Pancreas (tissue), 10 donors: ENCODE measurements around the gene NAT16. TPM values are rescaled to one million over a fixed set of nuclear protein-coding genes. Genes with fewer than 3 reads are reported as not detected.
"Not testable (repeated sequence)": the region's sequence is repeated elsewhere in the genome, so short reads cannot be mapped to it uniquely, and the experiment has no call there.

Experiments used
- ATAC-seq, 4 donors: fragments of 200-7000 bp; cut with Tn5 transposase; one replicate each; pipeline versions ENCODE4 v1.8.0 to v1.9.1; 2020; ENCODE audit warnings: mild to moderate bottlenecking in 4 of 4, moderate library complexity in 4 of 4
- DNase-seq, 6 donors: peaks; one replicate each; pipeline ENCODE4 v3.0.0-alpha.2; 2020
- FAIRE-seq: peaks from 2 replicates; lab custom pipeline; 2012; peaks lifted over from hg19 to GRCh38; lab: Jason Lieb, UNC
- H3K27ac ChIP-seq, 4 donors: fragments of 200-600 bp; sonication (generic); 1 replicate in 3 of 4; 2 replicates in 1 of 4; pipeline versions ENCODE4 v1.5.0 to v1.8.0; 2020
- H3K27me3 ChIP-seq, 4 donors: fragments of 200-600 bp; one replicate each; pipeline ENCODE4 v1.8.0; 2021
- H3K36me3 ChIP-seq, 3 donors: fragments of 200-600 bp; sonication (generic) in 1 of 3; one replicate each; pipeline versions ENCODE4 v1.5.0 to v1.8.0; 2020 to 2021
- H3K4me1 ChIP-seq, 3 donors: fragments of 200-600 bp; one replicate each; pipeline ENCODE4 v1.8.0; 2021
- H3K4me3 ChIP-seq, 4 donors: fragments of 200-600 bp; sonication (generic) in 2 of 4; one replicate each; pipeline versions ENCODE4 v1.5.0 to v1.8.0; 2020 to 2021
- H3K9me3 ChIP-seq, 4 donors: fragments of 200-600 bp; one replicate each; pipeline ENCODE4 v1.8.0; 2021
- WGBS, 2 donors: extraction: QIAGEN DNeasy Blood & Tissue Kit; methylation state at CpG; one replicate each; pipeline ENCODE4 v1.1.7; 2013; 5-methylcytosine and 5-hydroxymethylcytosine counted together
- intact Hi-C, 3 donors: fragments of 100-400 bp; cut with DNase I; formaldehyde crosslinking; loops; one replicate each; pipeline versions ENCODE4 v1.11.1 to v1.14.2; 2022
- polyA plus RNA-seq, 2 donors: library from polyadenylated mRNA; stranded (reverse); fragments of 200-250 nt; gene quantifications; one replicate each; pipeline ENCODE4 v1.2.3, GENCODE V29; 2013
- total RNA-seq, 6 donors: library from RNA; stranded (reverse); fragmentation: NEBNext Ultra II Directional in 4 of 6; extraction: Animal tissue kit (Norgen Biotek cat#: 25700) in 4 of 6; gene quantifications; one replicate each; pipeline versions ENCODE4 v1.2.1 to v1.2.4, GENCODE V29; 2021 to 2023
- TF ChIP-seq, protein P1 (sequence below), 4 donors: fragments of 200-600 bp; sonication (generic) in 3 of 4; IDR thresholded peaks; one replicate each; pipeline versions ENCODE4 v1.5.0 to v1.8.0; 2021; ENCODE audit warnings: antibody characterized with exemption in 4 of 4
- donor health status: healthy with polysubstance abuse.
- donor health status: DM: no; HTN: no; CAD: no; lungs with moderate emphysema.
- donor health status: DM: no; HTN: no; CAD: no.
- donor health status: control.
- donor health status: control.
- donor health status: Bipolar disorder and iron deficiency.
- donor health status: DM: yes; HTN: yes; CAD: no.
- donor health status: DM: no; HTN: no; CAD: no.
- donor health status: DM: no; HTN: no; CAD: no.
- donor health status: DM: yes; HTN: yes; CAD: no.

The NAT16 gene
- total and polyA plus RNA-seq, 8 donors, result 0.19 to 3.6 (median 0.49) TPM; not detected in 1

DNA sequence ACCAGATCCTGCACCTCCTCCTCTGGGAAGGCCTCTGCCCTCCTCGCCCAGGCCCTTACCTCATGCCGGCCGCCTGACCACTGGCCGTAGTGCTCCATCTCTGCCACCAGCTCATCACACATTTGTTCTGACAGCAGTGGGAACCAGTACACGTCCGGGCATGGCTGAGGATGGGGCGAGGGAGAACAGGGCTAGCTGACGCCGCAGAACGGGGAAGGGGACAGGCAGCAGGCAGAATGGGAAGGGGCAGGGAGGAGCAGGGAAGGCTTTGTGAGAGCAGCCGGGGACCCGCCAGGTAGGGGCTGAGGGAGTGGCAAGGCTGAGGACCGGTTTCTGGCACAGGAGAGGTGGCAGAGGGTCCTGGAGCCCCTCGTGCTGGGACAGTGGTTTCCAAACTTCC lies 28.7 kb upstream of the NAT16 start:
- intact Hi-C loops, result no loop called here
- H3K9me3 ChIP-seq, result no peaks in the 10 kb centered on the region
- TF ChIP-seq, protein P1, sequence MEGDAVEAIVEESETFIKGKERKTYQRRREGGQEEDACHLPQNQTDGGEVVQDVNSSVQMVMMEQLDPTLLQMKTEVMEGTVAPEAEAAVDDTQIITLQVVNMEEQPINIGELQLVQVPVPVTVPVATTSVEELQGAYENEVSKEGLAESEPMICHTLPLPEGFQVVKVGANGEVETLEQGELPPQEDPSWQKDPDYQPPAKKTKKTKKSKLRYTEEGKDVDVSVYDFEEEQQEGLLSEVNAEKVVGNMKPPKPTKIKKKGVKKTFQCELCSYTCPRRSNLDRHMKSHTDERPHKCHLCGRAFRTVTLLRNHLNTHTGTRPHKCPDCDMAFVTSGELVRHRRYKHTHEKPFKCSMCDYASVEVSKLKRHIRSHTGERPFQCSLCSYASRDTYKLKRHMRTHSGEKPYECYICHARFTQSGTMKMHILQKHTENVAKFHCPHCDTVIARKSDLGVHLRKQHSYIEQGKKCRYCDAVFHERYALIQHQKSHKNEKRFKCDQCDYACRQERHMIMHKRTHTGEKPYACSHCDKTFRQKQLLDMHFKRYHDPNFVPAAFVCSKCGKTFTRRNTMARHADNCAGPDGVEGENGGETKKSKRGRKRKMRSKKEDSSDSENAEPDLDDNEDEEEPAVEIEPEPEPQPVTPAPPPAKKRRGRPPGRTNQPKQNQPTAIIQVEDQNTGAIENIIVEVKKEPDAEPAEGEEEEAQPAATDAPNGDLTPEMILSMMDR (IDR thresholded peaks at IDR 0.05), result no peak
- peaks cover 3 to 21% (median 3%) of the 10 kb centered on the region in 3 donors for H3K36me3 ChIP-seq
- 95% methylated on average over 14 of the region's 14 CpGs for WGBS, 2 donors
- FAIRE-seq (no peak), DNase-seq (no peak), ATAC-seq (no peak)
- H3K27me3 ChIP-seq, result no peaks in the 10 kb centered on the region
- H3K4me1 ChIP-seq, result no peaks in the 10 kb centered on the region
- no peak overlapping the region for H3K4me3 ChIP-seq
- no peak overlapping the region for H3K27ac ChIP-seq

DNA sequence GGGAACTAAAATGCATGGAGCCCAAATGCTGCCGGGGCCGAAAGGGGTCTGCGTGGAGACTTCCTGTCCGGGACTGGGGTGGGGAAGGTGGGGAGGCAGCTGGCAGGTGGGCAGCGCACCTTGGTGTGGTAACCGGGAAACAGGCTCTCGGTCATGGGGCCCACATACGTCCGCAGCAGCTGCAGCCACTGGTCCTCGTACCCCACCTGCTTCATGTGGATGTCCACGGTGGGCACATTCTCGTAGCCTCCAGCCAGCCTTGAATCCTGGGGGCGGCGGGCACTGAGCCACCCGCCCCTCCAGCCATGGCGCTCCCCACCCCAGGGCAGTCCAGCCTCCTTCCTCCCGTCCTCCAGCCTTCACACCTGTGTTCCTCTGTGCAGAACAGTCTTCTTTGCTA lies 27.4 kb upstream of the NAT16 start:
- FAIRE-seq (no peak), DNase-seq (no peak), ATAC-seq (no peak)
- TF ChIP-seq, protein P1 (IDR thresholded peaks at IDR 0.05), result no peak
- Histone ChIP-seq H3K36me3 (peaks cover 3 to 21% (median 3%) of the 10 kb centered on the region in 3 donors), H3K4me1 (no peaks in the 10 kb centered on the region), H3K27me3 (no peaks in the 10 kb centered on the region), H3K9me3 (no peaks in the 10 kb centered on the region), H3K4me3 (no peak overlapping the region), H3K27ac (no peak overlapping the region)
- intact Hi-C loops, result no loop called here
- 92 to 95% methylated on average over 17 of the region's 17 CpGs for WGBS, 2 donors

DNA sequence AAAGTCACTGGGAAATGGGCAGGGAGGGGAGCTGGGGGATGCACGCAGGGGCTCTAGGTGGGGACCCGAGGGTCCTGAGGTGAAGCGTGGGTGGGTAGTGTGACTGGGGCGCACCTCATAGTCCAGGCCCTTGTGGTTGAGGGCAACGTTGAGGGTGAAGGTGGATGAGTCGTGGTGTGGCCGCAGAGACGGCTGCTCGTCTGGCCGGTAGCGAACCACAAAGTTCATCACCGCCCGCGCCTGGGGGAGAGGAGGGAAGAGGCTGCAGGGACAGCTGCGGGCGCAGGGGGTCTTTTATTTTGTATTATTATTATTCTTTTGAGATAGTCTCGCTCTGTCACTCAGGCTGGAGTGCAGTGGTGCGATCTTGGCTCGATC lies 26.6 kb upstream of the NAT16 start:
- ATAC-seq (no peak), DNase-seq (no peak), FAIRE-seq (no peak)
- peaks cover 0 to 3% (median 0%) of the 10 kb centered on the region in 3 donors for H3K4me1 ChIP-seq
- H3K9me3 ChIP-seq, result no peaks in the 10 kb centered on the region
- H3K36me3 ChIP-seq, result peaks cover 3 to 13% (median 3%) of the 10 kb centered on the region in 3 donors
- intact Hi-C loops, result no loop called here
- no peak overlapping the region for H3K27ac ChIP-seq
- H3K4me3 ChIP-seq, result no peak overlapping the region
- peaks cover 0 to under 1% (median 0%) of the 10 kb centered on the region in 4 donors for H3K27me3 ChIP-seq
- 87 to 88% methylated on average over 19 of the region's 19 CpGs for WGBS, 2 donors
- TF ChIP-seq, protein P1 (IDR thresholded peaks at IDR 0.05), result no peak

DNA sequence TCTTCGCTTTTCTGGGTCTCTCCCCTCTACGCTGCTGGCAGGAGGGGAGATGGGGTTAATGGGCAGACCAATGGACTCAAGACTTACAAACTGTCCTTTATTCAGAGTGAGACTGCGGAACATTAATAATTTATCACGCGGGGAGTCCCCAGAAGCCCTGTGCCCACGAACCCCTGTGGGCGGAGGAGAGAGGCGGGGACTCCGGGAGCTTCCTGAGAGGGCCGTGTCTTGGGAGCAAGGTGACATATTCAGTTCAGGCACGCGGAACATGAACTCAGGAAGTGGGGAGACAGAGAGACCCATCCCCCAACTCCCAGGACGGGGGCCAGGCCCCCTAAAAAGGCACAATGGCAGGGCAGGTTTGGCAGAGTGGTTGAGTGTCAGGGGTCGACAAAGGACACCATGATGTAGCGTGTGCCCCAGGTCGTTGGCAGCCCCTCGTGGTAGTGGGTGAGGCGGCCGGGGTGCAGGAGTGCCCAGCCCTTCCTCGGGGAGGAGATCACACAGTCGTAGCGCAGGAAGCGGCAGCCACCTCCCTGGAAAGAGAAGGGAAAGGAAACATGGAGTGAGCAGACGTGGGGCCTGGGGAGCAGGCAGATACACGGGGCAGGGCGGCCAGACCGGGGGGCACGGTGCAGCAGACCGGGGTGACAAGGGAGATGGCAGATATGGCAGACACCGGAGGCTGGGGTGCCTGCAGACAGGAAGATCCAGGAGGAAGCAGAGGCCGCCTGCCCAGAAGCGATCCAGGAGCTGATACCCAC lies 26.0 kb upstream of the NAT16 start:
- H3K36me3 ChIP-seq, result peaks cover 0 to 7% (median 3%) of the 10 kb centered on the region in 3 donors
- ATAC-seq (no peak), DNase-seq (no peak), FAIRE-seq (no peak)
- no peak overlapping the region for H3K27ac ChIP-seq
- no peak overlapping the region for H3K4me3 ChIP-seq
- no peaks in the 10 kb centered on the region for H3K9me3 ChIP-seq
- H3K4me1 ChIP-seq, result peaks cover 0 to 3% (median 0%) of the 10 kb centered on the region in 3 donors
- TF ChIP-seq, protein P1 (IDR thresholded peaks at IDR 0.05), result no peak
- 87 to 89% methylated on average over 32 of the region's 32 CpGs for WGBS, 2 donors
- H3K27me3 ChIP-seq, result peaks cover 0 to 2% (median 0%) of the 10 kb centered on the region in 4 donors
- intact Hi-C loops, result no loop called here

DNA sequence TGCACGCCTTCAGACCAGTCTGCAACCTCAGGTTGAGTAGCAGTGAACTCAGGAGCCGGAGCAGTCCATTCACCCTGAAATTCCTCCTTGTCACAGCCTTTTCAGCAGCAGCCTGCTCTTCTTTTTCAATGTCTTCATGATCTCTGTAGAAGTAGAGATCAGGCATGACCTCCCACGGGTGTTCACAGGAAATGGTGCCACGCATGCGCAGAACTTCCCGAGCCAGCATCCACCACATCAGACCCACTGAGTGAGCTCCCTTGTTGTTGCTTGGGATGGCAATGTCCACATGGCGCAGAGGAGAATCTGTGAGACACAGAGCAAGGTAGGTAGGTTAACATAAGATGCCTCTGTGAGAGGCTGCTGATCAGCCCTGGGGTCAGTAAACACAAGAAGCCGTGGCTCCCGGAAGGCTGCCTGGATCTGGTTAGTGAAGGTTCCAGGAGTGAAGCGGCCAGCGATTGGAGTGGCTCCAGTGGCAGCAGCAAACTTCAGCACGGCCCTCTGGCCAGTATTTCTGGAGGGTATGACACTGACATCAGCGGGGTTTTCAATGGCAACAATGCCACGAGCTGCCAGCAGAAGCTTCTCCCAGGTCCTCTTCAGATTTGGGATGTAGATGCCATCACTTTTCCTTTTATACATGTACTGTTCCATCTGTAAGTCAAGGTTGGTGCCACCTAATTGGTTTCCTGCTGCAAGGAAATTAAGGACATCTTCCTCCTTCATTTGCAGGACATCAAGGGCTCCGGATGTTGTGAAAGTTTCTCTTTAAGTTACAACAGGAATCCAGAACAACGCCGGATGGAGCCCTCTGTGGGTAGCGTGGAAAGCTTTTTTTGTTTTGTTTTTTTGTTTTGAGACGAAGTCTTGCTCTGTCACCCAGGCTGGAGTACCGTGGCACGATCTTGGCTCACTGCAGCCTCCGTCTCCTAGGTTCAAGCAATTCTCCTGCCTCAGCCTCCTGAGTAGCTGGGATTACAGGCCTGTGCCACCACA lies 23.9 kb upstream of the NAT16 start:
- intact Hi-C loops, H3K36me3 ChIP-seq, DNase-seq, ATAC-seq, H3K4me3 ChIP-seq, FAIRE-seq, H3K27ac ChIP-seq, H3K27me3 ChIP-seq, H3K9me3 ChIP-seq, H3K4me1 ChIP-seq: not testable (repeated sequence)
- 61 to 68% methylated on average over 22 of the region's 22 CpGs for WGBS, 2 donors
